ENCODE results near the gene HNRNPR. TPM values are rescaled to one million over a fixed set of nuclear protein-coding genes. Genes with fewer than 3 reads are reported as not detected.
A peak's percentile ranks its signal among the peaks of the same experiment; 100 is the strongest.

HNRNPR gene
- total RNA-seq, 1 experiment from 2014 or later = 198 TPM

GRCh38 chr1:23366146-23366545 lies 22.1 kb upstream of the HNRNPR start:
- Histone ChIP-seq H3K36me3 (ENCODE audit: low read depth) (peaks cover 47% of the 10 kb centered on the region), H3K9me3 (ENCODE audit: insufficient read depth, low read depth) (peaks cover 35% of the 10 kb centered on the region), H3K4me1 (replicated peaks; ENCODE audit: insufficient read depth) (peaks cover 27% of the 10 kb centered on the region), H3K4me3 (peak overlapping the region; percentile 96; the same call in 1 of the 2 replicates), H2AFZ (no peak overlapping the region), H3K4me2 (peak overlapping the region; percentile 97), H3F3A (ENCODE audit: insufficient read depth, low read depth) (peaks cover 35% of the 10 kb centered on the region), H3K79me2 (ENCODE audit: low read depth) (peaks cover 46% of the 10 kb centered on the region), H3K9me2 (ENCODE audit: insufficient read depth) (no peaks in the 10 kb centered on the region), H3K27ac (peak overlapping the region; percentile 45; the same call in 1 of the 2 replicates), H3K27me3 (ENCODE audit: insufficient read depth, low read depth) (no peaks in the 10 kb centered on the region), H4K20me1 (ENCODE audit: insufficient read depth) (no peaks in the 10 kb centered on the region)
- ChIA-PET POLR2A (ENCODE audit: unreplicated experiment) (no interaction called here), CTCF (interaction anchor here (0.6 kb wide), 1 partner anchor 22 kb away, joined by 11 read pairs; the partner anchor contains the start of gene HNRNPR)
- DNase-seq = no peak
- intact Hi-C loops (cut with micrococcal nuclease; ENCODE audit: unreplicated experiment) = loop anchor here (10.0 kb wide), 1 partner anchor 169 kb away; the partner anchor contains the start of gene E2F2
- BruUV-seq (replicated peaks) = no TSS peak
- TF ChIP-seq, protein P1, sequence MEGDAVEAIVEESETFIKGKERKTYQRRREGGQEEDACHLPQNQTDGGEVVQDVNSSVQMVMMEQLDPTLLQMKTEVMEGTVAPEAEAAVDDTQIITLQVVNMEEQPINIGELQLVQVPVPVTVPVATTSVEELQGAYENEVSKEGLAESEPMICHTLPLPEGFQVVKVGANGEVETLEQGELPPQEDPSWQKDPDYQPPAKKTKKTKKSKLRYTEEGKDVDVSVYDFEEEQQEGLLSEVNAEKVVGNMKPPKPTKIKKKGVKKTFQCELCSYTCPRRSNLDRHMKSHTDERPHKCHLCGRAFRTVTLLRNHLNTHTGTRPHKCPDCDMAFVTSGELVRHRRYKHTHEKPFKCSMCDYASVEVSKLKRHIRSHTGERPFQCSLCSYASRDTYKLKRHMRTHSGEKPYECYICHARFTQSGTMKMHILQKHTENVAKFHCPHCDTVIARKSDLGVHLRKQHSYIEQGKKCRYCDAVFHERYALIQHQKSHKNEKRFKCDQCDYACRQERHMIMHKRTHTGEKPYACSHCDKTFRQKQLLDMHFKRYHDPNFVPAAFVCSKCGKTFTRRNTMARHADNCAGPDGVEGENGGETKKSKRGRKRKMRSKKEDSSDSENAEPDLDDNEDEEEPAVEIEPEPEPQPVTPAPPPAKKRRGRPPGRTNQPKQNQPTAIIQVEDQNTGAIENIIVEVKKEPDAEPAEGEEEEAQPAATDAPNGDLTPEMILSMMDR (conservative IDR thresholded peaks at IDR 0.05) = no peak
- no peak for TF ChIP-seq EZH2 (IDR thresholded peaks at IDR 0.05; ENCODE audit: low read depth)

DNA sequence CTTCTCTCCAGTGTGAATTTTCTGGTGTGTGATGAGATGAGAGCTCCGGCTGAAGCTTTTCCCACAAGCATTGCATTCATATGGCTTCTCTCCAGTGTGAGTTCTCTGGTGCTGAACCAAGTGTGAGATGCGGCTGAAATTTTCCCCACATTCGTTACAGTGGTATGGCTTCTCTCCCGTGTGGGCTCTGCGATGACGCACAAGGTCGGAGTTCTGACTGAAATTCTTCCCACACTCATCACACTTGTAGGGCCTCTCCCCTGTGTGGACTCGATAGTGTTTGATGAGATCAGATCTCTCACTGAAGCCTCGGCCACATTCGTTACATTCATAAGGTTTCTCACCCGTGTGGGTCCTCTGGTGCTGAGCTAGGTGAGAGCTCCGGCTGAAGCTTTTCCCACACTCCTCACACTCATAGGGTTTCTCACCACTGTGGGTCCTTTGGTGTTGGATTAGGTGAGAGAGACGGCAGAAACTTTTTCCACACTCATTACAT lies 18.2 kb upstream of the HNRNPR start:
- ChIA-PET POLR2A (ENCODE audit: unreplicated experiment) (no interaction called here), CTCF (no interaction called here)
- H3K79me2 ChIP-seq (ENCODE audit: low read depth) = peaks cover 21% of the 10 kb centered on the region
- peaks cover 52% of the 10 kb centered on the region for H3K9me3 ChIP-seq (ENCODE audit: insufficient read depth, low read depth)
- no peaks in the 10 kb centered on the region for H4K20me1 ChIP-seq (ENCODE audit: insufficient read depth)
- no peak for TF ChIP-seq EZH2 (IDR thresholded peaks at IDR 0.05; ENCODE audit: low read depth)
- TF ChIP-seq, protein P1 (conservative IDR thresholded peaks at IDR 0.05) = no peak
- H3K4me3 ChIP-seq = no peak overlapping the region
- DNase-seq = no peak
- H3K9me2 ChIP-seq (ENCODE audit: insufficient read depth) = no peaks in the 10 kb centered on the region
- no TSS peak for BruUV-seq (replicated peaks)
- intact Hi-C loops (cut with micrococcal nuclease; ENCODE audit: unreplicated experiment) = loop anchor here (10.0 kb wide), 1 partner anchor 173 kb away; the partner anchor contains the start of gene E2F2
- no peaks in the 10 kb centered on the region for H3K27me3 ChIP-seq (ENCODE audit: insufficient read depth, low read depth)
- peaks cover 48% of the 10 kb centered on the region for H3K36me3 ChIP-seq (ENCODE audit: low read depth)
- peaks cover 13% of the 10 kb centered on the region; the same call in 1 of the 2 replicates for H3K4me1 ChIP-seq (replicated peaks; ENCODE audit: insufficient read depth)
- H3K4me2 ChIP-seq = no peak overlapping the region
- H3F3A ChIP-seq (ENCODE audit: insufficient read depth, low read depth) = peaks cover 12% of the 10 kb centered on the region; the same call in 1 of the 2 replicates
- H3K27ac ChIP-seq = no peak overlapping the region
- no peak overlapping the region for H2AFZ ChIP-seq

GRCh38 chr1:23358310-23358875 lies 14.3 kb upstream of the HNRNPR start:
- H3K27me3 ChIP-seq (ENCODE audit: insufficient read depth, low read depth) = no peaks in the 10 kb centered on the region
- TF ChIP-seq EZH2 (IDR thresholded peaks at IDR 0.05; ENCODE audit: low read depth) = no peak
- TF ChIP-seq, protein P1 (conservative IDR thresholded peaks at IDR 0.05) = no peak
- no peak overlapping the region for H3K4me2 ChIP-seq
- no peak overlapping the region for H2AFZ ChIP-seq
- no peak overlapping the region for H3K27ac ChIP-seq
- H3K79me2 ChIP-seq (ENCODE audit: low read depth) = no peaks in the 10 kb centered on the region; the same call in 1 of the 2 replicates
- peaks cover 24% of the 10 kb centered on the region for H3K36me3 ChIP-seq (ENCODE audit: low read depth)
- DNase-seq = no peak
- ChIA-PET CTCF (no interaction called here), POLR2A (ENCODE audit: unreplicated experiment) (no interaction called here)
- no peaks in the 10 kb centered on the region for H3K9me2 ChIP-seq (ENCODE audit: insufficient read depth)
- no TSS peak for BruUV-seq (replicated peaks)
- H3K4me1 ChIP-seq (replicated peaks; ENCODE audit: insufficient read depth) = no peaks in the 10 kb centered on the region
- H3F3A ChIP-seq (ENCODE audit: insufficient read depth, low read depth) = peaks cover 8% of the 10 kb centered on the region; the same call in 1 of the 2 replicates
- peaks cover 39% of the 10 kb centered on the region for H3K9me3 ChIP-seq (ENCODE audit: insufficient read depth, low read depth)
- intact Hi-C loops (cut with micrococcal nuclease; ENCODE audit: unreplicated experiment) = no loop called here
- H3K4me3 ChIP-seq = no peak overlapping the region
- no peaks in the 10 kb centered on the region for H4K20me1 ChIP-seq (ENCODE audit: insufficient read depth)

All from PC-9 (cell line).